ENCODE data around the gene SDCBP2.

SDCBP2 gene

GRCh38 chr20:1274485-1275311 is 54.2 kb downstream of the SDCBP2 start:
- CTCF ChIA-PET, result interaction anchor here (0.6 kb wide), 1 partner anchor 975 kb away, joined by 4 read pairs; no protein-coding TSS in a partner anchor
- no peak for DNase-seq (ENCODE audit: extremely low spot score)
- POLR2A ChIA-PET, result interaction anchor here (1.8 kb wide), 1 partner anchor 9 kb away, joined by 5 read pairs; the partner anchor contains the start of gene SNPH
- TF ChIP-seq FOXM1 (IDR thresholded peaks at IDR 0.05; ENCODE audit: borderline replicate concordance) (no peak), FOXA1 (IDR thresholded peaks at IDR 0.05) (no peak)

DNA sequence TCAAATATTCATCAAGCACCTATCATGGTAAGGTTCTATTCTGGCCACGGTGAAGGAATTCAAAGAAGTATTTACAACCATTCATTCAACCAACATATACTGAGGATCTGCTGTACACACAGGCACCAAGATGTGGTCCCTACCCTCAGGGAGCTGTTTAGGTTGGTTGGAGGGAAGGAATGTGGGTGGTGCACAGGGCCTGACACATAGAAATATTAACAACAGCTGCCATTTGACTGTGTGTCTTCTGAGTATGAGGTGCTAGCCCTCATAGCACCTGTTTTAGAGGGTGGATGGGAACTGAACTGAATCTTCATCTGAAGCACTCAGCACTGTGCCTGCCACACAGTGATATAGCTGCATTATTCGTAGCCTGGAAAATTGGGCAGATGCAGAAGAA is 55.6 kb downstream of the SDCBP2 start:
- no peak for DNase-seq (ENCODE audit: extremely low spot score)
- ChIA-PET CTCF (no interaction called here), POLR2A (no interaction called here)

GRCh38 chr20:1272368-1273100 is 56.4 kb downstream of the SDCBP2 start:
- TF ChIP-seq NFRKB (IDR thresholded peaks at IDR 0.05) (no peak), SP1 (IDR thresholded peaks at IDR 0.05) (no peak)
- CTCF ChIA-PET, result no interaction called here
- POLR2A ChIA-PET, result no interaction called here
- DNase-seq (ENCODE audit: extremely low spot score), result no peak

More for the DNA sequence above, 55.6 kb downstream of the SDCBP2 start:
- TF ChIP-seq CTBP1 (IDR thresholded peaks at IDR 0.05; ENCODE audit: borderline replicate concordance), result no peak
- TF ChIP-seq, protein P1, sequence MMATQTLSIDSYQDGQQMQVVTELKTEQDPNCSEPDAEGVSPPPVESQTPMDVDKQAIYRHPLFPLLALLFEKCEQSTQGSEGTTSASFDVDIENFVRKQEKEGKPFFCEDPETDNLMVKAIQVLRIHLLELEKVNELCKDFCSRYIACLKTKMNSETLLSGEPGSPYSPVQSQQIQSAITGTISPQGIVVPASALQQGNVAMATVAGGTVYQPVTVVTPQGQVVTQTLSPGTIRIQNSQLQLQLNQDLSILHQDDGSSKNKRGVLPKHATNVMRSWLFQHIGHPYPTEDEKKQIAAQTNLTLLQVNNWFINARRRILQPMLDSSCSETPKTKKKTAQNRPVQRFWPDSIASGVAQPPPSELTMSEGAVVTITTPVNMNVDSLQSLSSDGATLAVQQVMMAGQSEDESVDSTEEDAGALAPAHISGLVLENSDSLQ (IDR thresholded peaks at IDR 0.05), result no peak
- TF ChIP-seq ARNT (IDR thresholded peaks at IDR 0.05), result no peak
- no peak for TF ChIP-seq LEF1 (IDR thresholded peaks at IDR 0.05; ENCODE audit: borderline replicate concordance)
- no peak for TF ChIP-seq FOXM1 (IDR thresholded peaks at IDR 0.05; ENCODE audit: borderline replicate concordance)
- TF ChIP-seq SP1 (IDR thresholded peaks at IDR 0.05), result no peak
- no peak for TF ChIP-seq ZNF384 (IDR thresholded peaks at IDR 0.05)
- no peak for TF ChIP-seq FOXK2 (IDR thresholded peaks at IDR 0.05)
- no peak for TF ChIP-seq L3MBTL2 (conservative IDR thresholded peaks at IDR 0.05)
- no peak for TF ChIP-seq SUZ12 (IDR thresholded peaks at IDR 0.05)

DNA sequence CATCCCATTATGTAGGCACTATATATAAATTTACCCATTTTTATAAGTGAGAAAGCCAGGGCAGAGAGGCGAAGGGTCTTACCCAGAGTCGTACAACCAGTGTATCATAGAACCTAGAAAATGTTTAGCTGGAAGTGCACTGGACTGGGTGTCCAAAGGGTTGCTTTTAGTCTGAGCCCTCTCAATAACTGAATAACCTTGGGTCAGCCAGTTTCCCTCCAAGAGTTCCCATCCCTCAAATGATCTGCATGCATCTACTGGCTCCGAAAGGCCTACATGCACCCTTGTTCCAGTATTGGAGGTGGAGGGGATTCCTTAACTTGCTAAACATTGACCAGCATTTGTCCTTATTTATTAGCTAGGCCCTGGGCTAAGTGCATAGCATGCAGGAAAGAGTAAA is 59.1 kb downstream of the SDCBP2 start:
- DNase-seq (ENCODE audit: extremely low spot score), result no peak
- ChIA-PET CTCF (no interaction called here), POLR2A (no interaction called here)
- TF ChIP-seq LEF1 (IDR thresholded peaks at IDR 0.05; ENCODE audit: borderline replicate concordance) (no peak), FOXK2 (IDR thresholded peaks at IDR 0.05) (no peak), CTBP1 (IDR thresholded peaks at IDR 0.05; ENCODE audit: borderline replicate concordance) (no peak), ZNF384 (IDR thresholded peaks at IDR 0.05) (no peak), NFRKB (IDR thresholded peaks at IDR 0.05) (no peak), SP1 (IDR thresholded peaks at IDR 0.05) (no peak), HDGF (IDR thresholded peaks at IDR 0.05; ENCODE audit: borderline replicate concordance) (no peak), ARNT (IDR thresholded peaks at IDR 0.05) (no peak), FOXM1 (IDR thresholded peaks at IDR 0.05; ENCODE audit: borderline replicate concordance) (no peak), BHLHE40 (IDR thresholded peaks at IDR 0.05; ENCODE audit: borderline replicate concordance) (no peak), TARDBP (IDR thresholded peaks at IDR 0.05) (no peak), L3MBTL2 (conservative IDR thresholded peaks at IDR 0.05) (no peak), SUZ12 (IDR thresholded peaks at IDR 0.05) (no peak)
- TF ChIP-seq, protein P1 (IDR thresholded peaks at IDR 0.05), result no peak

DNA sequence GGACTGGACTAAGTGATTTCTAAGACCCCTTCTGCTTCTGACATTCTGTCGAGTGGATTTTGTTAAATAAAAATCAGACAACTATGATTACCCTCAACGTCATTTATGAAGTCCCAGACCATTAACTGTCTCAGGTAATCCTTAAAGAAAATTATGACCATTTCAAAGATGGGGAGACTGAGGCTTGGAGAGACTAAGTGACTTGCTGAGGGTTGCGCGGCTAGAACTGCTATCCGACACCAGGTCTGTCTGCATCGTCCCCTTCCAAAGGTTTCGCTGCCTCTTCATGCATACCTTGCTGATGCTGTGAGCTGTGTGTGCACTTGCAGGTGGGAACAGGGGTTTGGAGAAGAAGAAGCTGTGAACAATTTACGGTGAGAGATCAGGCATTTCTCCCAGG is 59.7 kb downstream of the SDCBP2 start:
- CTCF ChIA-PET, result no interaction called here
- no peak for DNase-seq (ENCODE audit: extremely low spot score)
- POLR2A ChIA-PET, result no interaction called here
- TF ChIP-seq, protein P1 (IDR thresholded peaks at IDR 0.05), result no peak

GRCh38 chr20:1267809-1268374 is 61.0 kb downstream of the SDCBP2 start:
- ChIA-PET POLR2A (no interaction called here), CTCF (no interaction called here)
- no peak for DNase-seq (ENCODE audit: extremely low spot score)
- TF ChIP-seq ZNF384 (IDR thresholded peaks at IDR 0.05) (no peak), CTBP1 (IDR thresholded peaks at IDR 0.05; ENCODE audit: borderline replicate concordance) (no peak), SUZ12 (IDR thresholded peaks at IDR 0.05) (no peak), TARDBP (IDR thresholded peaks at IDR 0.05) (no peak), L3MBTL2 (conservative IDR thresholded peaks at IDR 0.05) (no peak), FOXM1 (IDR thresholded peaks at IDR 0.05; ENCODE audit: borderline replicate concordance) (no peak)
- TF ChIP-seq, protein P1 (IDR thresholded peaks at IDR 0.05), result no peak

Data from HEK293T (cell line).